GM19238 (cell line): ENCODE data around the gene CKAP2L.
"Not testable (repeated sequence)": the region's sequence is repeated elsewhere in the genome, so short reads cannot be mapped to it uniquely, and the experiment has no call there.

Experiments
- DNase-seq: peaks from one replicate; pipeline ENCODE4 v3.0.0; 2011; ENCODE audit warnings: low spot score; ENCODE audit not compliant: insufficient read length

CKAP2L gene

DNA sequence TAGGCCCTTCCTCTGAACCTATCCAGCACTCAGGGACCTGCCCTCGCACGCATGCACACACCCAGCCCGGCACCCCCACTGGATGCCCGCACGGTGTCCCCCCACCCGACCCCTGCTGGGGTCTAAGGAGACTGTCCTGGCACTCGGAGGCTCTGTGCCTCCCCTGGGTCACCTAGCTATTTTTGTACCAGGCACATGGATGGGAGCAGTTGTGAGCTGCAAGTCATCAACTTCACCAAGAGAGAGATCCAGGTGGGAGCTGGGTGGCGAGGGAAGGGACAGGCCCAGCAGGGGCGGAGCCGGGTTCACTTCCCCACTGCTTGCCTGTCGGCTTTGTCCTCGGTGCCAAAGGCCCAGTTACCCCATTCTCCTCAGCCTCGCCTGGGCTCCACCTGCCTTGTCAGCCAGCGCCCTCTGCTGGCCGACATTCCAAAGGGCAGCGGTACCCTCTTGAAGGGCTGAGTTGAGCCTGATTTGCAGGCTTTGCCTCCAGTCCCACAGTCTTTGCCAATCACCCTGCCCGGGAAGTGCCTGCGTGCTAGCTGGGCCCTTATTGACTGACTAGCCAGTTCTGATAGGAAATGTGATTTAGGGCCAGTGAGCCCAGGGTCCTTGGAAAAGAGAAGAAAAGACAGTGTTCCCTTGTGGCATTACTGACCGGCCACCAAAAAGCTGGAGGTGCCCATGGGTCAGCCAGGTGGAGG lies 37.8 kb downstream of the CKAP2L start:
- peak; percentile 91 for DNase-seq

DNA sequence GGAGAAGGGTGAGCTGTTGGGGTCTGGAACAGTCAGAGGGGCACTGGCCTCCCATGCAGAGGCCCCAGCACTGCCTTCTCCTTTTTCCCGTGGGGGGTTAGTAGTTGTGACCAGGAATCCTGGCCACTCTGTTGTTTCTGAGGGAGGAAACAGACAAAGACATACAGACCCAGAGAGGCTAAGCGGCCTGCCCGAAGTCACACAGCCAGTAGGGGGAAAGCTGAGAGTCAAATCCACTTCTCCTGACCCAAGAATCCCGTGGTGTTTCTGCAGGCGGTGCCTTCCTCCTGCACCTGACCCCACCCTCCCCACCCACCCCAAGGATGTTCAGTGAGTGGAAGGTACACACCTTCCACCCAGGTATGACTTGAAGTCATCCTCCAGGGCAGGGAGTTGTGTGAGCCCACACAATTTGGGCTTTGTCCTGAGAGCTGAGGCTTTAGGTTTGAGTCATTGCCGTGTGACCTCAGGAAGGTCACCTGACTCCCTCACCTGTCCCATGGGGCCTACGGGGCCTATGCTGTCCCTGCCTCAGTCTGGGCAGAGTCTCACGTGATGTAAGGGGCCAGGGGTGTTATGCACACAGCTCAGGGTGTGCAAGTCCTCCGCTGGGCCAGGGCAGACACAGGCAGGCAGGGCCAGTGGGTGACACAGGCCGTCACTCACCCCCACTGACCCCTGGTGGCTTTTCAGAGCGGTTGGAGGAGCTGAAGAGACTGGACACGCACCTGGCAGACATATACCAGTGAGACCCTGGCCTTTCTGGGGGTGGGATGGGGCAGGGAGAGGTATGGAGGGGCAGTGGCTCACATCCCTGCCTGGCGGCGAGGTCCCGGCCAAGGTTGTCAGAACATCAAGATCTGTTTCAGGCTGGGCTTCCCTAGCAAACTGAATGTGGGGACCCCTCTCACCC lies 38.6 kb downstream of the CKAP2L start:
- peak; percentile 35 for DNase-seq

GRCh38 chr2:112724591-112725525 lies 39.6 kb downstream of the CKAP2L start:
- no peak for DNase-seq

GRCh38 chr2:112723995-112724394 lies 40.4 kb downstream of the CKAP2L start:
- DNase-seq: no peak

GRCh38 chr2:112723547-112723940 lies 40.9 kb downstream of the CKAP2L start:
- DNase-seq: no peak

GRCh38 chr2:112722816-112723546 lies 41.4 kb downstream of the CKAP2L start:
- no peak for DNase-seq

DNA sequence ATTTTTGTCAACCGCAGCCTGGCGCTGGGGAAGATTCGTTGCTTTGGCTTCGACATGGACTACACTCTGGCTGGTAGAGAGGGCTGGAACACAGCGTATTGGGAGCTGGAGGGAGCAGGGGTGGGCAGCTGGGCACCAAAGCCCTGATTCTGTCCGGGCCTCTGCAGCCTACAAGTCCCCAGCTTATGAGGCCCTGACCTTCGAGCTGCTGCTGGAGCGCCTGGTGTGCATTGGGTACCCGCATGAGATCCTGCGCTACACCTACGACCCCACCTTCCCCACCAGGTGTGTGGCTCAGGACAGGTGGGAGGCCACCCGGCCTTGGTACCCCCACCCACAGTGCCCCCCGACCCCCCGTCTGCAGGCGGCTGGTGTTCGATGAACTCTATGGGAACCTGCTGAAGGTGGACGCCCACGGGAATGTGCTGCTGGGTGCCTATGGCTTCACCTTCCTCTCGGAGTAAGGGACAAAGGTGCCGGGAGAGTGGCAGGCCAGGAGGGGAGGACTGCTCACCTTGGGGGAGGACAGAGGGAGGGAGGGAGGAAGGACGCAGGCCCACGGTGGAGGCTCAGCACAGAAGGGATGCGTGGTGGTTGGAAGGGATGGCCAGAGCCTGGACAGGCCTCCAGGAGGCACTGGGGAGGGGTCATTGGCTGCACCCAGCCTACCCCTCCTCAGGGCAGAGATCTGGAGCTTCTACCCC lies 42.4 kb downstream of the CKAP2L start:
- no peak for DNase-seq

DNA sequence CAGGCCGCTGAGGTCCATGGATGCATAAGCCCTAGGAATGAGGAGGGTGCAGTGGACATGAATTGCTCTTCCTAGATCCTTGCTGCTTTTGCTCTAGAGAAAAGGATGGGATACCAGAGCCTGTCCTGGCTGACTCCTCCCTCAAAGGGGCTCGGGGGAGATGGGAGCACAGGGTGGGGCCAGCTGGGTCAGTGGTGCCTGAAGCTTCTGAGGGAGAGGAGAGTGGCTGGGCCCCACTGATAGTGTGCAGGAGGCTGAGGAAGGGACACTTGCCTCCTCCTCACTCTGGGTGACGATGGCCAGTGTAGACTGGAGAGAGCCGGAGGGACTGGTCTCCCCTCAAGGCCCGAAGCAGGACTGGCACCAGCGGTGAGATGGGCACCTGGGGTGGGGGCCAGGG lies 43.6 kb downstream of the CKAP2L start, which contains the start of gene NT5DC4:
Gene NT5DC4, plus strand, starts transcription at position 236 of the 400 bp plus-strand sequence. Its CDS starts 60 bp downstream, at position 296.
- no peak for DNase-seq

GRCh38 chr2:112718863-112719370 lies 45.5 kb downstream of the CKAP2L start:
- no peak for DNase-seq

DNA sequence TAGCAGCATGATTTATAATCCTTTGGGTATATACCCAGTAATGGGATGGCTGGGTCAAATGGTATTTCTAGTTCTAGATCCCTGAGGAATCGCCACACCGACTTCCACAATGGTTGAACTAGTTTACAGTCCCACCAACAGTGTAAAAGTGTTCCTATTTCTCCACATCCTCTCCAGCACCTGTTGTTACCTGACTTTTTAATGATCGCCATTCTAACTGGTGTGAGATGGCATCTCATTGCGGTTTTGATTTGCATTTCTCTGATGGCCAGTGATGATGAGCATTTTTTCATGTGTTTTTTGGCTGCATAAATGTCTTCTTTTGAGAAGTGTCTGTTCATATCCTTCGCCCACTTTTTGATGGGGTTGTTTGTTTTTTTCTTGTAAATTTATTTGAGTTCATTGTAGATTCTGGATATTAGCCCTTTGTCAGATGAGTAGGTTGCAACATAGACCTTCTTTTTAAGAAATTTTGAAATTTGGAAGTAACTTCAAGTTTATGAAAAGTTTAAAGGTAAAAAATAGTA lies 47.5 kb downstream of the CKAP2L start:
- DNase-seq: not testable (repeated sequence)

- DNase-seq: not testable (repeated sequence)
Observed at GRCh38 chr2:112716094-112716493, 48.3 kb downstream of the CKAP2L start.

DNA sequence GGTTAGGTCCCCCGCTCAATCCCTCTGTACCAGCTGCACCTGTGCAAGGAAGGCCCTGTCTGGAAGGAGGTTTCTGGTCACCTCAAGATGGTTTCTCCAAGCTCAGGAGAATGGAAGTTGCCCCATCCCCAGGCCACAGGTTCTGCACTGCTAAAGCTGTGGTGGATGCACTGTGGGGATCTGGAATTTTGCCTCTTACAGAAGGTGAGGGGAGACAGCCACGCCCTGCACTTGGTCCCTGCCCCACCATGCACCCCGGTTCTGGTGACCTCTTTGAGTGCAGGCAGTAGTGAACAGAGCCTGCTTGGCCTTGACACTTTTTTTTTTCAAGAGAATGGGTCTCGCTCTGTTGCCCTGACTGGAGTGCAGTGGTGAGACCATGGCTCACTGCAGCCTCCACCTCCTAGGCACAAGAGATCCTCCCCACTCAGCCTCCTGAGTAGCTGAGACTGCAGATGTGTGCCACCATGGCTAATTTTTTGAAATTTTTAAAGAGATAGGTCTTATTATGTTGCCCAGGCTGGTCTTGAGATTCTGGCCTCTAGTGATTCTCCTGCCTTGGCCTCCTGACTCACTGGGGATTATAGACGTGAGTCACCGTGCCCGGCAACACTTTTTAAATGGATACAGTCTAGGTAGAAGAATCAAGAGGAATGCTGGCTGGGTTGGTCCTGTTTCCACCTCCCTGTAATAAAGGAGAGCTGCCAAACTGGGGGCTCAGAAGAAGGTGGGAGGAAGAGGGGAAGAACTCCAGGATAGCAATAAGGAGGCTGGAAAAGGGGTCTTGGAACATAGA lies 49.4 kb downstream of the CKAP2L start:
- DNase-seq: no peak

DNA sequence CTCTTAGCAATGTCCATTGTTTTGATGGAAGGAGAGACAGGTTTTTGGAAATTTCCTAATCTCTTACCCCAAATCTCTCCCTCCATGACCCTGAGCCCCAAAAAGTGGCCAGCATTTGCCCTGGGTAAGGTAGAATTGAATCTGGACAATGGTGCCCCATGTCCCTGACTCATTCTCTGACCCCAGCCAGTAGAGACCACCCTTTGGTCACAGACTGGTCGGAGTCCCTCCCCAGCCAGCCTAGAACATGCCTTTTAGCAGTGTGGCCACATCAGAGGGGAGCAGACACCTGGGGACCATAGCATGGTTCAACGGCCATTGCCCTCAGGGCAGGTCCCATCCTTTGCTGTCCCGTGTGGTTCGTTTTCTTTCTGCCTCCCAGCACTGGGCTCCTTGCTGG lies 50.1 kb downstream of the CKAP2L start:
- no peak for DNase-seq

DNA sequence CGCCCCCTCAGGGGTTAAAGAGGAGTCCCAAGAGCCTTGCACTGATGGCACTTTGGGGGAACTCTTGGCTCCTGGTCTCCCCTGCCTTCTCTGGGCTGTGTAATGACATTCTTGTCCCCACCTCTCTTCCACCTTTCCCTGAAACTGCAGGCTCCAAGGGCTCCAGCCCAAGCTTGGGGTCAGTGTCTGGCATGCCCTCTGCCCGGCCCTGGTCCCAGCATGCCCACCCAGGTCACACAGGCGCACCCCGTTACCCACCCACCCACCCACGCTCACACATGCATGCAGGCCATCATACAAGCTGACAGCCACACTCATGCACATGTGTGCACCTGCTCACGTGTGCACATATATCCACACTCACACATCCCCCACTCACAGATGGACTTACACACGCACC lies 50.5 kb downstream of the CKAP2L start:
- DNase-seq: no peak

GRCh38 chr2:112713585-112713925 lies 50.9 kb downstream of the CKAP2L start:
- DNase-seq: no peak

- DNase-seq: no peak
Observed at GRCh38 chr2:112712903-112713584, 51.4 kb downstream of the CKAP2L start.

DNA sequence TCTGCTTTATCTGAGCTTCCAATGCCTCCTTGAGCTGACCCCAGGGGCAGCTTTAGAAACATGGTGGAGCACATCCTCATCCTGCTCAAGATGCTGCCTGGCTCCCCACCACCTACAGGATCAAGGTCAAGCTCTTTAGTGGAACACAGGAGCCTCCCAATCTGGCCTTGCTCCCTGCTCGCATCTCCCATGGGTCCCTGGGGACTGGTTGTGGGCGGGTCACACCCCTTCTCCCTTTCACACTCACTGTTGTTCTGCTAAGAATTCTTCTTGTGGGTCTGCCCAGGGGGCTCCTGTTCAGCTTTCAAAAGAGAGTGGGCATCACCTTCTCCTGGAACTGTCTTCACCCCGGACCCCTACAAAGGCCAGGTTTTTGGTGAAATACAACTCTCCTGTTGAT lies 51.9 kb downstream of the CKAP2L start:
- no peak for DNase-seq
